ENCODE measurements around the gene PRR3.

DNA sequence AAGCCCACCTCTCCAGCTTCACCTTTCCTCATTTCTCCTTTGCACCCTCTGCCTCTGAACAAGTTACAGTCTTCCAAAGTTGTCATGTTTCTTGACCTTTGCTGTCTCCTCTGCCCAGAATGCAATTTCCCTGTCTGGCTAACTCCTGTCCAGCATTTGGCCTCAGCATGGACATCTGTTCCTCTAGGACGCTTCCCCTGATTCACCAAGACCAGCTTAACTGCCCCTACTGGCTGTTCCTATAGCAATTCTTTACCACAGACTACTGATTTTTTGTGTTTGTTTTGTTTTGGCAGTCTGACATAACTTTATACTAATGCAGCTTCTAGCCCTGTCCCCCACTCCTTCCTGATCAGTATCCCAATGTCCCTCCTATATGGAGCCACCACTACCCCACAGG is 14.2 kb upstream of the PRR3 start:
- TF ChIP-seq, protein P1, sequence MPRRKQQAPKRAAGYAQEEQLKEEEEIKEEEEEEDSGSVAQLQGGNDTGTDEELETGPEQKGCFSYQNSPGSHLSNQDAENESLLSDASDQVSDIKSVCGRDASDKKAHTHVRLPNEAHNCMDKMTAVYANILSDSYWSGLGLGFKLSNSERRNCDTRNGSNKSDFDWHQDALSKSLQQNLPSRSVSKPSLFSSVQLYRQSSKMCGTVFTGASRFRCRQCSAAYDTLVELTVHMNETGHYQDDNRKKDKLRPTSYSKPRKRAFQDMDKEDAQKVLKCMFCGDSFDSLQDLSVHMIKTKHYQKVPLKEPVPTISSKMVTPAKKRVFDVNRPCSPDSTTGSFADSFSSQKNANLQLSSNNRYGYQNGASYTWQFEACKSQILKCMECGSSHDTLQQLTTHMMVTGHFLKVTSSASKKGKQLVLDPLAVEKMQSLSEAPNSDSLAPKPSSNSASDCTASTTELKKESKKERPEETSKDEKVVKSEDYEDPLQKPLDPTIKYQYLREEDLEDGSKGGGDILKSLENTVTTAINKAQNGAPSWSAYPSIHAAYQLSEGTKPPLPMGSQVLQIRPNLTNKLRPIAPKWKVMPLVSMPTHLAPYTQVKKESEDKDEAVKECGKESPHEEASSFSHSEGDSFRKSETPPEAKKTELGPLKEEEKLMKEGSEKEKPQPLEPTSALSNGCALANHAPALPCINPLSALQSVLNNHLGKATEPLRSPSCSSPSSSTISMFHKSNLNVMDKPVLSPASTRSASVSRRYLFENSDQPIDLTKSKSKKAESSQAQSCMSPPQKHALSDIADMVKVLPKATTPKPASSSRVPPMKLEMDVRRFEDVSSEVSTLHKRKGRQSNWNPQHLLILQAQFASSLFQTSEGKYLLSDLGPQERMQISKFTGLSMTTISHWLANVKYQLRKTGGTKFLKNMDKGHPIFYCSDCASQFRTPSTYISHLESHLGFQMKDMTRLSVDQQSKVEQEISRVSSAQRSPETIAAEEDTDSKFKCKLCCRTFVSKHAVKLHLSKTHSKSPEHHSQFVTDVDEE (CRISPR knock-in tag; IDR thresholded peaks at IDR 0.05), result no peak
- no peak for TF ChIP-seq ZNF565 (CRISPR knock-in tag; conservative IDR thresholded peaks at IDR 0.05; ENCODE audit: low read depth)
- TF ChIP-seq ZNF70 (CRISPR knock-in tag; IDR thresholded peaks at IDR 0.05), result no peak
